IPS DF 6.9 (cell line): ENCODE results near the gene HERC4.
"Not testable (repeated sequence)": the region's sequence is repeated elsewhere in the genome, so short reads cannot be mapped to it uniquely, and the experiment has no call there.

ENCODE experiments used
- DNase-seq: peaks from one replicate; pipeline ENCODE4 v3.0.0-alpha.2; 2013; ENCODE audit warnings: low read depth, low spot score
- H3K27ac ChIP-seq: one replicate; pipeline ENCODE4 v1.5.1; 2013; ENCODE audit warnings: low read length, control low read depth
- H3K27me3 ChIP-seq: 2 replicates; pipeline ENCODE4 v1.6.1; 2013; ENCODE audit warnings: mild to moderate bottlenecking, low read length; ENCODE audit not compliant: control insufficient read depth, insufficient read depth
- H3K36me3 ChIP-seq: 2 replicates; pipeline ENCODE4 v1.6.1; 2013; ENCODE audit warnings: low read length; ENCODE audit not compliant: control insufficient read depth, insufficient read depth
- H3K4me1 ChIP-seq: 2 replicates; pipeline ENCODE4 v1.6.1; 2013; ENCODE audit warnings: low read length; ENCODE audit not compliant: control insufficient read depth, insufficient read depth
- H3K4me3 ChIP-seq: 2 replicates; pipeline ENCODE4 v1.5.1; 2013; ENCODE audit warnings: mild to moderate bottlenecking, low read length
- H3K9me3 ChIP-seq: 2 replicates; pipeline ENCODE4 v1.6.1; 2013; ENCODE audit warnings: low read length, inconsistent platforms; ENCODE audit not compliant: control insufficient read depth, insufficient read depth
- WGBS: extraction: QIAGEN DNeasy Blood & Tissue Kit; methylation state at CpG from one replicate; pipeline ENCODE4 v1.1.7; 2013; ENCODE audit warnings: mixed read lengths, missing lambda C conversion rate; ENCODE audit not compliant: insufficient read length, insufficient coverage; 5-methylcytosine and 5-hydroxymethylcytosine counted together

Gene HERC4

GRCh38 chr10:67975871-67976270, 99.2 kb downstream of the HERC4 start:
- Histone ChIP-seq H3K9me3 (no peaks in the 10 kb centered on the region), H3K4me1 (peaks cover 7% of the 10 kb centered on the region), H3K4me3 (no peak overlapping the region), H3K27me3 (no peaks in the 10 kb centered on the region), H3K36me3 (peaks cover 10% of the 10 kb centered on the region), H3K27ac (no peak overlapping the region)
- no peak for DNase-seq
- WGBS: no CpG with 5 or more reads among the region's 1 CpG

DNA sequence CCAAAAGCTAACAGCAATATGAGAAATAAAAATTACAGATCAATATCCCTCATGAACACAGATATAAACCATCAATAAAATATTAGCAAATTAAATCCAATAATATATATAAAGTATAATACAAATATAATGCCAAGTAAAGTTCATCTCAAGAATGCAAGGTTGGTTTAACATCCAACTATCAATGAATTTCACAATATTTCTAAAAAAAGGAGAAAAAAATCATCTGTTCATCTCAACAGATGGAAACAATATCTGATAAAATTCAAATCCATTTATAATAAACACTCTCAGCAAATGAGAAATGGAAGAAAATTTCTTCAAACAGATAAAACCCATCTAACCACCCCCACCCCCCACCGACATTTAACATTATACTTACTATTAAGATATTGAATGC, 103.8 kb downstream of the HERC4 start:
- H3K27ac ChIP-seq: no peak overlapping the region
- no peaks in the 10 kb centered on the region for H3K9me3 ChIP-seq
- H3K4me3 ChIP-seq: no peak overlapping the region
- H3K4me1 ChIP-seq: no peaks in the 10 kb centered on the region
- WGBS: 100% methylated on average over 1 of the region's 1 CpG
- peaks cover 3% of the 10 kb centered on the region for H3K36me3 ChIP-seq
- no peaks in the 10 kb centered on the region for H3K27me3 ChIP-seq
- DNase-seq: no peak

- H3K9me3 ChIP-seq: no peaks in the 10 kb centered on the region
- H3K27ac ChIP-seq: no peak overlapping the region
- H3K4me1 ChIP-seq: no peaks in the 10 kb centered on the region
- H3K4me3 ChIP-seq: no peak overlapping the region
- DNase-seq: no peak
- H3K36me3 ChIP-seq: peaks cover 3% of the 10 kb centered on the region
- H3K27me3 ChIP-seq: no peaks in the 10 kb centered on the region
These were observed 105.2 kb downstream of the HERC4 start for GRCh38 chr10:67969875-67970274.

- H3K9me3 ChIP-seq, H3K36me3 ChIP-seq, H3K4me3 ChIP-seq, H3K27ac ChIP-seq, H3K27me3 ChIP-seq, H3K4me1 ChIP-seq, DNase-seq: not testable (repeated sequence)
- no CpG with 5 or more reads among the region's 4 CpGs for whole genome bisulfite sequencing
These were observed 109.0 kb downstream of the HERC4 start for GRCh38 chr10:67966035-67966434.

DNA sequence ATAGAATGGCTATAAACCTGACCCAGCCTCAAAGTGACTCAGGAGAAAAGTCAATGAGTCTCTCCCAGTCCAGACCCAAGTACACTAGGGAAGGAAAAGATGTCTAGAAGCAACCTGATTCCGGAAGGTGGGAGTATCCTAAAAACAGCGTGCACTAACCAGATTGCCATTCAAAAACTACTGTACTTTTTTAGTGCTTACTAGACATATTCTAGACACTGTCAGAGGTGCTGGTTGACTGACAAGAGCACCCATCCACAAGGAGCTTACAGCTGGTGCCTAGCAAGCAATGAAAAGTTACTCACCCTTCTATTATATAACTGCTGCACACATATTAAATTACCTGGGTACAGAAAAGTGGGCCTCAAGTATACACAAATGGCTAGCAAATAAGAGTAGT, 109.6 kb downstream of the HERC4 start:
- no peak for DNase-seq
- Histone ChIP-seq H3K27me3 (no peaks in the 10 kb centered on the region), H3K9me3 (no peaks in the 10 kb centered on the region), H3K4me1 (no peaks in the 10 kb centered on the region), H3K27ac (no peak overlapping the region), H3K4me3 (no peak overlapping the region), H3K36me3 (no peaks in the 10 kb centered on the region)
- WGBS: no CpG with 5 or more reads among the region's 2 CpGs

DNA sequence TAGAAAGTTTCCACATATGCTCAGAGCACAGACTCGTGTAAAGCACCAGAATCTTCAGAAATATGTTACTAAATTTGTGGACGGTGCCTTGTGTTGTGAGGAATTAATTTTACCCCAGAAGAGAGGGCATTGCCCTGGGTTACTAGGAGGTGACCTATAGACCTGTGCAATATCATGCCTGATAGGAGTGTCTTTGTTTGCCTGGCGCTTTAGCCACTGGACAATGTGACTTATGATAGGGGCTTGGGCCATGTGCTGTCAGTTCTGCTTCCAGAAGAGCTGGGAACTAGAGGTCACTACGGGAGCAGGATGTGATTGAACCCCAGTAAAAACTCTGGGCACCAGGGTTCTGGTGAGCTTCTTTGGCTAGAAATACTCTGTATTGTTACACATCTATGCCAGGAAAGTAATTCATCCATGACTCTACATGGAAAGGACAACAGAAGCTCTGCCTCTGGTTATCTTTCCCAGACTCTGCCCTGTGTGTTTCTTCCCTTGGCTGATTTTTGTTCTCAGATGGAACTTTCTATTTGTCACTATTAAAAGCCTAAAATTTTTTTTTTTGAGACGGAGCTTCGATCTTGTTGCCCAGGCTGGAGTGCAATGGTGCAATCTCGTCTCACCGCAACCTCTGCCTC, 115.1 kb downstream of the HERC4 start:
- no CpG with 5 or more reads among the region's 8 CpGs for WGBS
- no peaks in the 10 kb centered on the region for H3K9me3 ChIP-seq
- DNase-seq: no peak
- H3K36me3 ChIP-seq: no peaks in the 10 kb centered on the region
- H3K27ac ChIP-seq: no peak overlapping the region
- H3K4me3 ChIP-seq: no peak overlapping the region
- no peaks in the 10 kb centered on the region for H3K4me1 ChIP-seq
- H3K27me3 ChIP-seq: no peaks in the 10 kb centered on the region

GRCh38 chr10:67955614-67956013, 119.5 kb downstream of the HERC4 start:
- Histone ChIP-seq H3K9me3 (no peaks in the 10 kb centered on the region), H3K27ac (no peak overlapping the region), H3K4me3 (no peak overlapping the region), H3K27me3 (no peaks in the 10 kb centered on the region), H3K36me3 (no peaks in the 10 kb centered on the region), H3K4me1 (no peaks in the 10 kb centered on the region)
- WGBS: no CpG with 5 or more reads among the region's 6 CpGs
- DNase-seq: no peak

DNA sequence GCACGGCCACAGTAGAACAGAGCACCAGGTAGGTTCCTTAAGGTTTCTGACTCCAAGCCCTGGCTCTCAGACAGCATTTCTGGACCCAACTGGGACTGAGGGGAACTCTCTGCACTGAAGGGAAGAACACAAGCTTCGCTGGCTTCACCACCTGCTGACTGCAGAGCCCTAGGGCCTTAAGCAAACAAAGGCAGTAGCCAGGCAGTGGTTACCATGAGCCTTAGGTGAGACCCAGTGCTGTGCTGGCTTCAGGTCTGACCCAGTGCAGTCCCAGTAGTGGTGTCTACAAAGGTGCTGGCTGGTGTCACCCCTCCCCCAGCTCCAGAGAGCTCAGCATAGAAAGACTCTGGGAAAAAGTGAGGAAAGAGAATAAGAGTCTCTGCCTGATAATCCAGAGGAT, 131.2 kb downstream of the HERC4 start:
- no peaks in the 10 kb centered on the region for H3K9me3 ChIP-seq
- H3K4me1 ChIP-seq: no peaks in the 10 kb centered on the region
- DNase-seq: no peak
- H3K36me3 ChIP-seq: no peaks in the 10 kb centered on the region
- no peak overlapping the region for H3K27ac ChIP-seq
- no CpG with 5 or more reads among the region's 2 CpGs for WGBS
- H3K27me3 ChIP-seq: no peaks in the 10 kb centered on the region
- H3K4me3 ChIP-seq: no peak overlapping the region

GRCh38 chr10:67936416-67936815, 138.7 kb downstream of the HERC4 start:
- Histone ChIP-seq H3K36me3 (no peaks in the 10 kb centered on the region), H3K27me3 (no peaks in the 10 kb centered on the region), H3K4me1 (no peaks in the 10 kb centered on the region), H3K4me3 (no peak overlapping the region), H3K27ac (no peak overlapping the region), H3K9me3 (no peaks in the 10 kb centered on the region)
- no peak for DNase-seq
- WGBS: no CpG with 5 or more reads among the region's 1 CpG

DNA sequence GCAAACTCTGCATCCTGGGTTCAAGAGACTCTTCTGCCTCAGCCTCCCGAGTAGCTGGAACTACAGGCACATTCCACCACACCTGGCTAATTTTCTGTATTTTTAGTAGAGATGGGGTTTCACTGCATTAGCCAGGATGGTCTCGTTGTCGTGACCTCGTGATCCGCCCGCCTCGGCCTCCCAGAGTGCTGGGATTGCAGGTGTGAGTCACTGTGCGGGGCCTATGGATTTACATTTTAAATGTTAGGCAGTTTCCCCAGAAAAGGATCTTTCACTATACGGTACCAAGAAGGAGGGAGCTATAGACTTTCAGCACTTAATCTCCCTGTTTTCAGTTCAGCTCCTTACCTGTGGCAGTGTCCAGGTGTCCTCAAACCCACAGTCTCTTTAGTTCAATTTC, 139.9 kb downstream of the HERC4 start:
- Histone ChIP-seq H3K27ac (no peak overlapping the region), H3K4me3 (no peak overlapping the region), H3K4me1 (no peaks in the 10 kb centered on the region), H3K36me3 (no peaks in the 10 kb centered on the region), H3K9me3 (no peaks in the 10 kb centered on the region), H3K27me3 (no peaks in the 10 kb centered on the region)
- no peak for DNase-seq
- WGBS: no CpG with 5 or more reads among the region's 9 CpGs

DNA sequence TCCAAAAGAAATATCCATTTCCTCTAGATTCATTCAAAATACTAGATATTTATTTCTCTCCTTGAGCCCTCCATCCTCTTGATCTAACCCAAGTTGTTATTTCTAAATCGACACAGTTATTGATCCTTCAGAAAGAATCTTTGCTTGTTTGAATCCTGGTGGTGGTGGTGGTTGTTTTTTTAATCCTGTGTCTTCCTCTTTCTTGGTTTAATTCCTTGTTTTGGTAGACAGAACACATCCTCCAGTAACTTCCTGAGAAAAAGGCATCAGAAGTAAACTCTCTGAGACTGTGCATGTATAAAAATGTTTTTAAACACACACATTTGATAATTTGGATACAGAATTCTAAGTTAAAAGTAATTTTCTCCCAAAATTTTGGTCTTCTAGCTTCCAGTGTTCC, 140.7 kb downstream of the HERC4 start:
- H3K36me3 ChIP-seq: no peaks in the 10 kb centered on the region
- no peaks in the 10 kb centered on the region for H3K4me1 ChIP-seq
- no CpG with 5 or more reads among the region's 1 CpG for WGBS
- no peaks in the 10 kb centered on the region for H3K27me3 ChIP-seq
- no peak for DNase-seq
- no peaks in the 10 kb centered on the region for H3K9me3 ChIP-seq
- no peak overlapping the region for H3K4me3 ChIP-seq
- no peak overlapping the region for H3K27ac ChIP-seq
